Renal cortex interstitium (tissue), 11 donors: Measurements from ENCODE around the gene TACC2. TPM values are rescaled to one million over a fixed set of nuclear protein-coding genes. Genes with fewer than 3 reads are reported as not detected.
A peak's percentile ranks its signal among the peaks of the same experiment; 100 is the strongest.
"Not testable (repeated sequence)": the region's sequence is repeated elsewhere in the genome, so short reads cannot be mapped to it uniquely, and the experiment has no call there.

Experiments used
- DNase-seq, 11 donors: peaks; one replicate each; pipeline ENCODE4 v3.0.0-alpha.2; 2013; ENCODE audit warnings: low read depth in 9 of 11, low spot score in 4 of 11; ENCODE audit errors: extremely low read depth in 1 of 11
- polyA plus RNA-seq, 3 donors: library from polyadenylated mRNA; unstranded; fragments of 120-200 nt; gene quantifications; one replicate each; pipeline ENCODE4 v1.2.1, GENCODE V29; 2013; ENCODE audit not compliant: insufficient read length in 3 of 3

Gene TACC2
- polyA plus RNA-seq, 3 donors = 42.0 to 55.4 (median 50.1) TPM

DNA sequence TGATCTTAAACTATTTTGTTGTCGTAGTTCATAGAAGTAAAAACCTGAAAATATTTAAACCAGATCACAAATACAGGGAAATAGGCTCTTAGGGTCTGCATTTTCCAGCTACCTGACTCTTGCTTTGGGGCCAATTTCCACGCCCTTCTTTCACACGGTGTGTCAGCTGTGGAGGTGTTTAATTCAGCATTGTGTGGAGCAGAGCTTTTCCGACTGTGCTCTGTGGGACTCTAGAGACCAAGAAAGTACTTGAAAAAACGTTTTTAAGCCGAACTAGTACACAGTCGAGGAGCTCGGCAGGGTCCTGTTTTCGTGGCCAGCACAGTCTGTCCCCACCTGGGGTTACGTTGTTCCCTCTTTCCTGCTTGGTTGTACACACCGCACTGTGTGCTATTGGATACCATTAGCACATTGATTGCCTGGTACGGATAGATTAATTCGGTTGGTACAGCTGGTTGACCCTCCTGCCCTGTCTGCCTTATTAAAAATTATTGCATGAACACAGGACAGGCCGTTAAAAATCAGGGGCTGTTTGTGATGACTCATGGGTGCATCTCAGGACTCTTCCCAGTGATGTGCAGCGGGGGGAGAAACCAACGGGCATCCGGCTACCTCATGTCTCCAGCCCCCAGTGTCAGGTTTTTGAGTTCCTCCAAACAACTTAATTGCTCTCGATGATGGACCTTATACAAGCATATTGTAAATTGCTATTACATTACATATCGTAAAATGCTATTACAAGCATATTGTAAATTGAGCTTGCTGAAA is 201.4 kb downstream of the TACC2 start:
- DNase-seq = no peak

DNA sequence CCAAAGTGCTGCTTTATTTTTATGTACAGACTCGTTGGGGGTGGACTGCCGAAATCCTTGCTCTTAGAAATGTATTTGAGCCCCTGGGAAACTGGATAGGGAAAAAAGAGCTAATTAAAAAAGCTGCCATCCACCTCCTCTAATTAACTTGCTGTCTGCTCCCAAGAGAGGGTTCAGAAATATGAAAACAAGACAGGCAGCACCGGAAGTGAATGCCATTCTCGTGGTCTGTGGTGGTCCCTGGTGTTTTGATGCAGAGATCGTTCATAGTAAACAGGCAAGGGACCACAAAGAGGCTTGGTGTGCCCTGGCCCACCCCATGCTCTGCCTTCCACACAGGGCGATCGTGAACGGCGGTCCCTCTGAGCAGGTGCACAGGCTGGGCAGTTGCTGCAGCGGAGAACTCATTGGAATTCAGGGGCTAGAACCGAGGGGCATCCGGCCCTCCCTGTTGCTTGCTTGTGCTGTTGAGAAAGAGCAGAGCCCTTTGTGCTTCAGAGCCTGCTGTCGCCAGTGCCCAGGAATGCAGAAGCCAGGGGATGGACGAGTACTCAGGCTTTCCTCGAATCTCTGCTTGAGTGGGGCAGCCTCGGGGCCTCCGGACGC is 203.1 kb downstream of the TACC2 start:
- peak in 2 of 11 donors; percentile 23 to 36 for DNase-seq

DNA sequence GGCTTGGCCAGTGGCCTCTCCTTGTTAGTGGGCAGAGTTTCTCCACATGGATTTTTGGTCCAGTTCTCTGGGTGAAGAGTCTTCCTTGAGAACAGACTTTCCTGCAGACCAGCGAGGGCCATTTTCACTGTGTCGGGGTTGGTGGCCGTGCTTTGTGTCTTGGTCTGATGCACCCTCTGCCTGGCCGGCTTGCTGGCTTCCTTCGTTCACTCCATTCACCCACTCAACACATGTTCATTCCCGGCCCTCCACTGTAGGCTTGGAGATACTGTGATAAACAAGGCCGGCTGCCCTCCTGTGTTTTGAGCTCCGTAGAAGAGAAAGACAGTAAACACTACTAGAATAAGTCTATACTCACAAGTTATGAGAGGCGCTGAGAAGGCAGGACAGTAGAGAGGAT is 205.3 kb downstream of the TACC2 start:
- no peak for DNase-seq

DNA sequence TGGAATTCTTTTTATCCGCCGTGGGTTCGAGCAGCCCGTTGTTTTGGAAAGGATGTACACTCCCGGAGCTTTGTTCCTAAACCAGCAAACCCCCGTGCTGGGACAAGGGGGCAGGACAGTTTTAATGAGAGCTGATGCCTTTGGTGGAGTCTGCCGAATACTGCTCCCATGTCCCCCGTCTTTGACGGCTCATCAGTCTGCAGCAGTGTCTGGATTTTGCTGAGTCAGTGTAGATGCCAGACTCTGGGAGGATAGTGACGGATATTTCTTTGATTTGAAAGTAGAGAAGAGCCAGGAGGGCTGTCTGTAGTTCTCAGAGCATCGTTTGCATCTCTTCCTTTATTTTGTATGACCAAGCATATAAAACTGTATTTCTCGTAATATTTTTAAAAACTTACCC is 207.3 kb downstream of the TACC2 start:
- DNase-seq = no peak

DNA sequence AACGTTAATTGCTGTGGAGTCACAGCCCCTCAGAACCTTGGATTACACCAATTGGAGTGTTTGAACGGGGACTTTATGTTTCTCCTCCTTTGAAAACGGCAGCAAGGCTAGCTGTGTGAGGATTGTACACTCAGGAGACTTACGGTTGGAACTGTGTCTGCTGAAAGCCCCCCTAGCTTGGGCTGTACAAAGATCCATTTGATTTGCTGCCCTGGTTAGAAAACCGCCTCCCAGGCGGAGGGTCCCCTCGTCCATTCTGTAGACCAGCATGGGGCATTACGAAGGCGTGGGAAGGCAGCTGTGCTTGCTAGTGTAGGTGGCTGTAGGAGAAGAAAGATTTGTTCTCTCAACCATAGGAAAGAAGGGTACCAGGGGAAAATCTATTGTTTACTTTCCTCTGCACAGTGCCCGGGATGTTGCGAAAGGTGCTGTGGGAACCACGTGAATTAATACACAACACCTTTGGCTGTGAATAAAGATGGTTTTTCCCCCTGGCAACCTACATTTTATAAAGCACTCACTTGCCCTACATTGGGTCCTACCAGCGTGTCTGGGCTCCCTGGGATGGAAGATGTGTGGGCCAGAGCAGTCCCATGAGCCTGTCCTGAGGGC is 208.8 kb downstream of the TACC2 start:
- no peak for DNase-seq

DNA sequence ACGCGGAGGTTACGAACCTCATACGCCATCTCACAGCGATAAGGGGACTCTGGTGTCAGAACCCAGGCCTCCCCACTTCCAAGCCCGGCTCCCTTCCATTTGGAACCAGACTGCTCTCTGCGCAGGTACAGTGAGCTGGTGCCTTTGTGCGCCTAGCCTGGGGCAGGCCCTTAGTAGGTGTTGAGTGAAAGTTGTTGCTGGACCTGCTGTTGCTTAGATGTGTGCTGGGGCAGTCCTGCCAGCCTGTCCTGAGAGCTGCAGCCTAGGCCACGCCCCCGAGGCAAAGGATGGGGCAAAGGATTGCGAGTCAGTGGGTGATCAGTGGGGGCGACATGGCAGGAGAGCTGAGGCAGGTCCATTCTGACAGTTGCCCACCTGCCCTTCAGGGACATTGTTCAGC is 209.7 kb downstream of the TACC2 start:
- no peak for DNase-seq

DNA sequence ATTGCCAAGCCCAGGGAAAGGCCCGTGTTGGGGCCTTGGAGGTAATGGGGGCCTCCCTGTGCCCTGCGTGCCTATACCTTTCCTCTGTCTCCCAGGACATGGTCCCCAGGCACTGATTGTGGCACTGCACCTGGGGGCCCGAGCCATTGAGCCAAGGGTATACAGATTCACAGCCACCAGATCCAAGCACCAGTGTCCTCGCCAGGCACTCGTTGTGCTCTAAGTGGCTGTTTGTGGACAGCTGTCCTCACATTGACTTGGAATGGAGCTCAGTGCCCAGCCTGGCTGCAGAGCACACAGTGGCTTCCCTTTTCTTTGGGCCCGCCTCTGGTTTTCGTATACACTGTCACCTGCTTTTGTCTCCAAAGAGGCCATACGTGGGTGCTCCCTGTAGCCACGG is 210.1 kb downstream of the TACC2 start:
- DNase-seq = no peak

DNA sequence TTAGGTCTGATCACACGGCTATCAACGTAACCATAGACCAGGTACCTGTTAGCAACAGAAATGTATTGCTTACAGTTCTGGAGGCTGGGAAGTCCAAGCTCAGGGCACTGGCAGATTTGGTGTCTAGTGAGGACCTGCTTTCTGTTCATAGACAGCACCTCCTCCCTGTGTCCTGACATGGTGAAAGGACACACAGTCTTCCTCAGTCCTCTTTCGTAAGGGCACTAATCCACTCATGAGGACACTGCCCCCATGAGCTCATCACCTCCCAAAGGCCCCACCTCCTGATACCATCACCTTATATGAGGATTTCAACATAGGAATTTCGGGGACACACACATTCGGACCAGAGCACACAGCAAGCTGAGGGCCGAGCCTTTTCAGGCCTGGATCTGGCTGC is 210.7 kb downstream of the TACC2 start:
- DNase-seq = no peak

DNA sequence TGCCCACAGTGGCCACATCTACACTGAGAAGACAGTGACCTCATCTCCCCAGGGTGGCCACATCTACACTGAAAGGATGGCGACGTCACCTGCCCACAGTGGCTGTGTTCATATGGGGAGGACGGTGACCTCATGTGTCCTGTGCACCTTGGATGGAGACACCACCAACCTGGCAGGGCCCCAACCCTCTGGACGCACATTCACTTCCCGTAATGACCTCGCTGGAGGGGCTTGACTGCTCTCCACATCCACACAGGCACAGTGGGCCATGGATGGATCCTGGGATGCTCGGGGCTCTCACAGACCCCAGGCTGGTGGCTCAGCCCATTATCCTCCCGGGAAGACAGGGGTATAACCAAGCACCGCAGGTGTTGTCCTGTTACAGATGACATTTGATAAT is 212.4 kb downstream of the TACC2 start:
- DNase-seq = no peak

DNA sequence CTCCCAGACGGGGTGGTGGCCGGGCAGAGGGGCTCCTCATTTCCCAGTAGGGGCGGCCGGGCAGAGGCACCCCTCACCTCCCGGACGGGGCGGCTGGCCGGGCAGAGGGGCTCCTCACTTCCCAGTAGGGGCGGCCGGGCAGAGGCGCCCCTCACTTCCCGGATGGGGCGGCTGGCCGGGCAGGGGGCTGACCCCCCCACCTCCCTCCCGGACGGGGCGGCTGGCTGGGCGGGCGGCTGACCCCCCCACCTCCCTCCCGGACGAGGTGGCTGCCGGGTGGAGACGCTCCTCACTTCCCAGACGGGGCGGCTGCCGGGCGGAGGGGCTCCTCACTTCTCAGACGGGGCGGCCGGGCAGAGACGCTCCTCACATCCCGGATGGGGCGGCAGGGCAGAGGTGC is 214.2 kb downstream of the TACC2 start:
- DNase-seq = not testable (repeated sequence)

DNA sequence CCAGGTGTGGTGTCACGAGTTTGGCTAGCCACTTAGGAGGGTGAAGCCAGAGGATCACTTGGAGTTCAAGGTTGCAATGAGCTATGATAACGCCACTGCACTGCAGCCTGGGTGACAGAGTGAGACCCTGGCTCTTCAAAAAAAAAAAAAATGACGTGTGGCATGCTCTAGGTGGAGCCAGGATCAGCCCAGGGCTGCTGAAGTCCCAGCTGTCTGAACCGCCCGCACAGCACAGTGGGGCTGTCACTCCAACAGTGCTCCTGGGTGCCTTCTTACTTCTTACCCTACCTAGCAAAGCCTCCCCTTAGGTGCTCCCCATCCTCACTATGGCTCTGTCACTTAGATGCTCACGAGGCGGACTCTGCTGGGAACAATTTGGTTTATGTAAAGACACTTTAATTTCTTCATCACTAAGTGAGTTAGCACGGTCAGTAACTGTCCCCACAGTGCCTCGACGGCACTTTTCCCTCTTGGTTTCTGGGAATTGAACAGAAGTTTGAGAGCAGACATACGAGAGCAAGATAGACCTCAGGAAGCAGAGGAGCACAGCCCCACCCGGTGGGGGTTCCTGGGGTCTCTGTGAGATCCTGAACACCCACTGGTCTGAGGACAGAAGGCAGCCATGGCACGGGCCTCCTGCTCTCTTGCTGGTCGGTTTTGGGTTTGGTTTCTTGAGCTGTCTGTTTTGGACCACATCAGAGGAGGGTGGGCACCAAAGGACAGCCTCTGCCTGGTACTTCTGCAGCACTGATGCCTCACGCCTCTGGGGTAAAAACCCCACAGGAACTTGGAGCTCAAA is 215.9 kb downstream of the TACC2 start:
- no peak for DNase-seq

DNA sequence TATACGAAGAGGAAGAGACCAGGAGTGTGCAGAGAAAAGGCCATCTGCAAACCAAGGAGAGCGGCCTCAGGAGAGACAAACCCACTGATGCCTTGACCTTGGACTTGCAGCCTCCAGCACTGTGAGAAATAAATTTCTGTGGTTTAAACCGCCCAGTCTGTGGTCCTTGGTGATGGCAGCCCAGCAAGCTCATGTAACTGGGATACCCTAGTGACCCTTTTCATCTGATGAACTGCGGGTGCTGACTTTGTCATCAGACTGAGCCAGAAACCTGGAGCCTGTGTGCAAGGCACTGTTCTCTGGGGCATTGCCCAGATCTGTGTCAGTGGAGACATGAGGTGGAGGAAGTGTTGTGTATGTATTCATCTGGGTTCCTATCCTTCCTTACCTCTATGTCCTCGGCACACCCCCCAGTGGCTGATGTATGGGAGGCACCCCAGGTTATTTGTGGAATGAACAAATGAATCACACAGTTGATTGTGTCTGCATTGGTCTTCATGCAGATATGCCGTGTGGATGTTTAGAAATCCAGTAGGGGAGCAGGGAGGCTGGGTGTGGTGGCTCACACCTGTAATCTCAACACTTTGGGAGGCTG is 217.6 kb downstream of the TACC2 start:
- DNase-seq = no peak

DNA sequence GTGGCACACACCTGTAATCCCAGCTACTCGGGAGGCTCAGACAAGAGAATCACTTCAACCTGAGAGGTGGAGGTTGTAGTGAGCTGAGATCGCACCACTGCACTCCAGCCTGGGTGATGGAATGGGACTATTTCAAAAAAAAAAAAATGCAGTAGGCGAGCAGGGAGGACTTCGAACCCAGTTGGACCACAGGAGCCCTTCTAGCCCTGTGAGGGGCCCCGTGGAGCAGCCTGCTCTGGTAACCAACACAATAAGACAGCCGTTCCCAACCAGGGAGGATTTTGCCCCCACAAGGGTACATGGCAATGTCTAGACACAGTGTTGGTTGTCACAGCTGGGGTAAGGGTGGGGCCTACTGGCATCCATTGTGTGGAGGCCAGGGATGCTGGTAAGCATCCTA is 218.2 kb downstream of the TACC2 start:
- DNase-seq = no peak

DNA sequence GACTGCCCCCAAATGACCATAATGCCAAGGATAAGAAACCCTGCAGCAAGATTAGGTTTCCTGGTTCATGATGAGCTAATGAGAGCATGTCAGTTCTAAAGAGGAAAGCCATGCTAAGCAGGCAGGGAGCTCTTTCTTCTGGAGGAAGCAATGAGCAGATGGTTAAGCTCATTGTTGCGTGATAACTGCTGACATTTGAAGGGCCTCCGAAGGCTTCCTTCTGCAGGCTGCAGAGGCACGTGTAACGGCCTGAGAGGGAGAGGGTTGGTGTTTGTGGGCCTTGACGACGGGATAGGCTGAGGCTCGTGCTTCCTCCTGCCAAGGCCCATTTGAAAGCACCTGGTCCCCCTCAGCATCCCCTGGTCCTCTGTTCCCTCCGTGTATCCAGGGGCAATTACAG is 218.6 kb downstream of the TACC2 start:
- DNase-seq = peak; percentile 27 to 68 (median 55)

DNA sequence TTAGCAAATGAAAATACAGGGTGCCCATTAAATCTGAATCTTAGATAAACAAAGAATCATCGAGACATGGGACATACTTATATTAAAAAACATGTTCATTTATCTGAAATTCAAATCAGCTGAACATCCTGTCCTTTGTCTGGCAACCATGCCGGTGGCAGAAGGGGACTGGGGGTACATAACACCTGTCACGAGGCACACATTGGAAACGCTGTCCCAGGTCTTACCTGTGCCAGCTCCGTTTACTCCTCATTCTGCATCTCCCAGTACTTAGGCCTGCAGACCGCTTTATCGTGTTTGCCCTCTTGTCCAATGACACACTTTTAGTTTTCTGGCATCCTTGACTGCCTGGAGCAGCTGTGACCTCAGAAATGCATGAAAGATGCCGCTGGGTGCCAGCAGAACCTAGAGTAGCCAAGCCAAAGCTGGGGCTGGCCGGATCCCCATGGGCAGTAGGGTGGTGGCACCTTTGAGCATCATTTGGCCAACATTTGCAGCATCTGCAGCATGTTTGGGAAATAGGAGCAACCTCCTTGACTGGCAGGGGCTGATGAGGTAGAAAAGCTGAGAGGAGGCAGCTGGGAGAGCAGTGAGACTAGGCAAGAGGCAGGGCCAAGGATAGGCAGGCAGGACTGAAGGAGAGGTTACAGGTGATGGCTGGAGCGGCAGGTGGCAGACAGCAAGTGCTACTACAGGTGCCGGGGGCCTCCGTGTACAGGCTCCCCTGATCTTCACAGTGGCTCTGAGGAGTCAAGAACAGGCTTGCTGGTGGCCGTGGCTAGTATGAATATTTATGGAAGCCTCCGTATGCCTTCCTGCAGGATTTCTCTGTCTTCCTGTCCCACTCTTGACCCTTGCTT is 219.8 kb downstream of the TACC2 start:
- DNase-seq = no peak

DNA sequence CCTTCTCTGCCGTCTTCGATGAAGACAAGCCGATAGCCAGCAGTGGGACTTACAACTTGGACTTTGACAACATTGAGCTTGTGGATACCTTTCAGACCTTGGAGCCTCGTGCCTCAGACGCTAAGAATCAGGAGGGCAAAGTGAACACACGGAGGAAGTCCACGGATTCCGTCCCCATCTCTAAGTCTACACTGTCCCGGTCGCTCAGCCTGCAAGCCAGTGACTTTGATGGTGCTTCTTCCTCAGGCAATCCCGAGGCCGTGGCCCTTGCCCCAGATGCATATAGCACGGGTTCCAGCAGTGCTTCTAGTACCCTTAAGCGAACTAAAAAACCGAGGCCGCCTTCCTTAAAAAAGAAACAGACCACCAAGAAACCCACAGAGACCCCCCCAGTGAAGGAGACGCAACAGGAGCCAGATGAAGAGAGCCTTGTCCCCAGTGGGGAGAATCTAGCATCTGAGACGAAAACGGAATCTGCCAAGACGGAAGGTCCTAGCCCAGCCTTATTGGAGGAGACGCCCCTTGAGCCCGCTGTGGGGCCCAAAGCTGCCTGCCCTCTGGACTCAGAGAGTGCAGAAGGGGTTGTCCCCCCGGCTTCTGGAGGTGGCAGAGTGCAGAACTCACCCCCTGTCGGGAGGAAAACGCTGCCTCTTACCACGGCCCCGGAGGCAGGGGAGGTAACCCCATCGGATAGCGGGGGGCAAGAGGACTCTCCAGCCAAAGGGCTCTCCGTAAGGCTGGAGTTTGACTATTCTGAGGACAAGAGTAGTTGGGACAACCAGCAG is 221.7 kb downstream of the TACC2 start:
- no peak for DNase-seq

DNA sequence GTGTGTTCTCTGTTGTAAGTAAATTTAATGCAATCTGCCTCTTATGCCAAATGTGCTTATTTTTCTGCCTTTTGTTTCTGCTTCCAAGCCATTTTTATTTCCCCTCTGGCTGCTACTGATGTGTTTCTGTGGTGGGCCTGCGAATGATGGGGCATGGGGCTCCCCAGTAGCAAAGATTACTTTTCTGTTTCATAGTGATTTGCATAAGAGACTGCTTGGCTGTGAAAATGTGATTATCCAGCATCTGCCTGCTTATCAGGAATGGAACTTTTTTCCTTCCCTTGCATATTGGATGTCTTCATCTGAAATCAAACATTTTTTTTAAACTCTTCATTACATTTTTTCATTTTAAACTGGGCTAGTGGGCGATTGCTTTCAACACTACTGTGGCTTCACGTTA is 224.4 kb downstream of the TACC2 start:
- DNase-seq = no peak

DNA sequence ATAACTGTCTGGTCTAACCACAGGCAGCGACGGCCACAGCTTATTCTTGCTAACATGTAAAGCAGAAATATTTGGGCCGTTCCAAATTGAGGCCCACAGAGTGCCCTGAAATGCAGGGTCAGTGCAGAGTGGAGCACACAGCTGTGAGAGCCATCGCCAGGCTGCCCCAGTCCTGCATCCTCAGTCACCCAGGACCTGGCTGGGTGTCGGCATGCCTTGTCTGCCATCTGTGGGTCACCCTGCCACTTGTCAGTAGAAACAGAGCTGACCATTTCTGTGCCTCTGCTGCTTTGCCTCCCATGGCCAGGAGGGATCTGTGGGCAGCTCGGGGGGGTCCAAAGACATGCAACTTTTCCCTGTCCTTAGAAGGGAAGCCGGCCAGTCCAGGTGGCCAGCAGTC is 224.8 kb downstream of the TACC2 start:
- DNase-seq = no peak
